LNCAP (cell line): ENCODE measurements around the gene MOCS1.

Experiments used
- TF ChIP-seq, protein P1 (sequence below): fragments of 450-650 bp; IDR thresholded peaks from 2 replicates; pipeline ENCODE4 v1.5.1; 2017; ENCODE audit warnings: mild to moderate bottlenecking

The MOCS1 gene

DNA sequence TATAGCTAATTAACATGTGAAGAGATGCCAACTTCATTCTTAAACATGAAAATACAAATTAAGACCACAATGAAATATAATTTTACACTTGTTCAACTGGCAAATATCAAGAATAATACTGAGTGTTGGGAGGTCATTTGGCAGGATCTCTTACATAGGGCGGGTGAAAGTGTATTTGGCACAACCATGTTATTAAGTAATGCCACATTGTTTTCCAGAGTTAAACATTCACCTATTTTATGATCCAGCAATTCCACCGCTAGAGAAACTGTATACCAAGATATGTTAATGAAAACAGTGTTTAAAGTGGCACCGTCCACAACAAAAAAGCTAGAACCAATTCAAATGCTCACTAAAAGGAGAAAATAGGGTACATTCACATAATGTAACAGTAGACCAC is 14.1 kb downstream of the MOCS1 start:
- TF ChIP-seq, protein P1, sequence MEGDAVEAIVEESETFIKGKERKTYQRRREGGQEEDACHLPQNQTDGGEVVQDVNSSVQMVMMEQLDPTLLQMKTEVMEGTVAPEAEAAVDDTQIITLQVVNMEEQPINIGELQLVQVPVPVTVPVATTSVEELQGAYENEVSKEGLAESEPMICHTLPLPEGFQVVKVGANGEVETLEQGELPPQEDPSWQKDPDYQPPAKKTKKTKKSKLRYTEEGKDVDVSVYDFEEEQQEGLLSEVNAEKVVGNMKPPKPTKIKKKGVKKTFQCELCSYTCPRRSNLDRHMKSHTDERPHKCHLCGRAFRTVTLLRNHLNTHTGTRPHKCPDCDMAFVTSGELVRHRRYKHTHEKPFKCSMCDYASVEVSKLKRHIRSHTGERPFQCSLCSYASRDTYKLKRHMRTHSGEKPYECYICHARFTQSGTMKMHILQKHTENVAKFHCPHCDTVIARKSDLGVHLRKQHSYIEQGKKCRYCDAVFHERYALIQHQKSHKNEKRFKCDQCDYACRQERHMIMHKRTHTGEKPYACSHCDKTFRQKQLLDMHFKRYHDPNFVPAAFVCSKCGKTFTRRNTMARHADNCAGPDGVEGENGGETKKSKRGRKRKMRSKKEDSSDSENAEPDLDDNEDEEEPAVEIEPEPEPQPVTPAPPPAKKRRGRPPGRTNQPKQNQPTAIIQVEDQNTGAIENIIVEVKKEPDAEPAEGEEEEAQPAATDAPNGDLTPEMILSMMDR = no peak

DNA sequence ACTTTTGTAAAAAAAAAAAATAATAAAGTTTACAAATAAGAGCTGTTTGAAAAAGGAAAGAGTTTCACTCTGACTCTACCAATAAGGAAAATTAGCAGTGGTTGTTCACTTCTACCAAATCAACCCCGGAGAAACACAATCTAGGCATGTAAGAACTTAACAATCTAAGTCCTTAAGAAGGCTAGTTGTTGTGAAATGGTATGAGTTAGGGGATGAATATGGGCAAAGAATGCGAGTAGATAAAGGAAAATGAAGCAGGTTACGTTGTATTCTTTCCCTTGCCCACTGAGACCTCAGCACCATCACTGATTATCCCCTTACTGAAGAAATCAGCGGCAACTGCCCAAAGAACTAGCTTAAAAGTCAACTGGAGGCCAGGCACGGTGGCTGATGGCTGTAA is 15.4 kb downstream of the MOCS1 start:
- TF ChIP-seq, protein P1 = no peak

DNA sequence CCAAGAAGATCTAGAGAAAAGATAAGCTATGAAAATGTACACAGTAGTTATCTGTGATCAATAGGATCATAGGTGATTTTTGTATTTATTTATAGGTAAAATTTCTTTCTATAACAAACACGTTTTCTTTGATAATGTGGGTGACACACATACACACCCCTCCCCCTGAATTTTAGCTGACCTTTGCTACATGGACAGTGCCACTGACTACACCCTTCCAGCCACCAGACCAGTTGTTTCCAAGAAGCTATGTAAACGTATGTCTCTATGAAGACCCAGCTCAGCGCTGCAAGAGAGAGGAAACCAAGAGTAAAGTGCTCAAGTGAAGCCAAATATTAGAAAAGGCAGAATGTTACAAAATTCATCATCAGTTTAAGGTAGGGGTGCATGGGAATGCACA is 16.3 kb downstream of the MOCS1 start:
- TF ChIP-seq, protein P1 = no peak

DNA sequence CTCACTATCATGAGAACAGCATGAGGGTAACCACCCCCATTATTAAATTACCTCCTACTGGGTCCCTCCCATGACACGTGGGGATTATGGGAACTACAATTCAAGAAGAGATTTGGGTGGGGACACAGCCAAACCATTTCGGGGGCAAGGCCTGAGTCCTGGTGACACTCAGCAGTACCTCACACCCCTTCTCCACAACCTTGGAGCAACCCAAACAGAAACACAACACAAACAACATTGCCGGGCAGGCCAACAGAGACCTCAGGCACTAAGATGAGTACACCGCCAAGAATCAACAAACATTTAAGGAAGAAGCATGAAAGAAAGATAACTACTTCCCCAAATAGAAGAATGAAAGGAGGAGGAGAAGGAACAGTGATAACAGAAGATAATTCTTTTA is 16.9 kb downstream of the MOCS1 start:
- TF ChIP-seq, protein P1 = no peak

DNA sequence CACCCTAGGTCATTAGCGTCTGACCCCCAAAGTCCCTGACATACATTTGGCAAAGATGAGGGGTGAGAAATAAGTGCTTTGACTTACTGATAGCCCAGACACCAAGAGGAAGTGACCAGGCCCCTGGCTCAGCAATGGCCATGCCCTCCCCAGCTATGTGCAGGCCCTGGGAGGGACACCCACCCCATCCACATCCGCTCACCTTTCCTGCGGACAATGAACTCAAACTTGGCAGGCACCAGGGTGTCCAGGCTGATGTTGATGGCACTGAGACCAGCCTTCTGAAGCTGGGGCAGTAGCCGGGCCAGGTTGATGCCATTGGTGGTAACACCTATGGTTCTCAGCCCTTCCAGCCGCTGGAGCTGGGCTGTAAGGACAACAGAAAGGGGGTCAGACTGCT is 18.4 kb downstream of the MOCS1 start:
- TF ChIP-seq, protein P1 = no peak

DNA sequence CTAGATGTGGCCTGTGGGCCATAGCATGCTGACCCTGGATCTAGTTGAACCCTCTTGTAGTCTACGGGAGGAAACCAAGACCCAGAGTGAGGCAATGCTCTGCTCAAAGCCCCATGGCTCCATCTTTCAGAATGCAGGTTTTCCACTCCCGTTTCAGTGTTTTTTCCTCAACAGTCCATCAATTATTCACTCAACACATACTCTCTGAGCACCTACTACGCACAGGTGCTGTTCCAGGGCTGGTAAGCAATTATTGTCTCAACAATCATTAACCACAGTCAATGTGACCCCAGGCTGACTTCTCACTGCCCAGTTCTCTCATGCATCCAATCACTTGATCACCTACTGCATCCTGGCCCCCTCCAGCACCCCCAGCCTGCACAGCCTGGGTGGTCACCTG is 20.0 kb downstream of the MOCS1 start:
- TF ChIP-seq, protein P1 = no peak

DNA sequence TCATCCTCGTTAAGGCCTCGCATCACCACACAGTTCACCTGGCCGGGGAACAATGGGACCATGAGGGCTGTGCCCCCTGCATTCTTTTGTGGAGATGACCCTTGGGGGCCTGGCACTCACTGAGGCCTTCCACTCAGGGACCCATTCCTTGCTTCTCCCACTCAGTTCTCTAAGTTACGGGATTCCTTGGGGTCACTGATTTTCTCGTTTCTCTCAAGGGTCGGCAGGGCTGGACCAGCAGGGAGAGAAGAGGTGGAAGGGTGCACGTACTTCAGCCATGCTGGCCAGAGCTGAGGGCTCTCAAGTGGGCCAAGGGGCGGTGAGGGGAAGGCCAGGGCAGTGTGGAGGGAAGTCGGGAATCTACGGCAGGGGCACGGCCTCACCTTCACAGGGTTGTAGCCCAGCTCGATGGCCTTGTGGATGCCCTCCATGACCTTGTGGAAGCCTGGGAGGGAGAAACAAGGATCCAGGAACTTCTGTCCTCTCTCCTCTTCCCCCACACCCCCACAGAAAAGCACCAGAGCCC is 20.8 kb downstream of the MOCS1 start:
- TF ChIP-seq, protein P1 = no peak

DNA sequence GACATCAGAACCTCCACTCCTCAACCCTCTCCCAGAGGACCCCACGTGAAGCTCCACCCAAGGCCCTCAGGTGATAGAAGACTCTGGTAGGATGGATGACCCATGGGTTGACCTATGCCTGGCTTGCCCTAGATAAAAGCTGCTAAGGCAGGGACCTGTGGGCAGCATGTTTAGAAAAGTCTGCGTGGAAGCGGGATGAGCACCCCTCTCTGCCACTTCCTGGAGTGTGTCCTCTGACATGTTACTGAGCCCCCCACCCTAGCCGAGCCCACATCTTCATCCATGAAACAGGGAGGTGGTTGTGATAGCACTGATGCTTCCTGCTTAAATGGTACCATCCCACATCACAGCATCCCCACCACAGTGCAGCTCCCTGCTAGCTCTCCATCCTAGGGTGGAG is 21.8 kb downstream of the MOCS1 start:
- TF ChIP-seq, protein P1 = no peak
